Fibroblast of pulmonary artery (primary cell): ENCODE data around the gene ITGA2B.

Source experiments
- DNase-seq: peaks from one replicate; pipeline ENCODE4 v3.0.0-alpha.2; 2010; ENCODE audit warnings: low read depth
- H3K4me3 ChIP-seq: replicated peaks from 2 replicates; pipeline ENCODE4 v1.5.1; 2011; ENCODE audit warnings: low read depth, mild to moderate bottlenecking, control low read depth, low read length, moderate library complexity
- CTCF ChIP-seq: IDR thresholded peaks from 2 replicates; pipeline ENCODE4 v1.5.1; 2011; ENCODE audit warnings: mild to moderate bottlenecking, control low read depth, low read length, inconsistent platforms; ENCODE audit errors: missing control alignments

Gene ITGA2B

GRCh38 chr17:44389281-44389680 lies at the start of gene ITGA2B:
Gene ITGA2B, minus strand, starts transcription at chr17:44389649. Its CDS starts 176 bp downstream, at chr17:44389473.
- H3K4me3 ChIP-seq, result no peak within 1 kb of the TSS
- DNase-seq, result no peak
- TF ChIP-seq CTCF, result no peak

- DNase-seq, result no peak
- H3K4me3 ChIP-seq, result no peak overlapping the region
- TF ChIP-seq CTCF, result no peak
Measured at GRCh38 chr17:44439168-44439567, 49.7 kb upstream of the ITGA2B start.

GRCh38 chr17:44438636-44439035 lies 49.2 kb upstream of the ITGA2B start:
- no peak for DNase-seq
- H3K4me3 ChIP-seq, result no peak overlapping the region
- TF ChIP-seq CTCF, result no peak

- no peak for TF ChIP-seq CTCF
- DNase-seq, result no peak
Measured at GRCh38 chr17:44436336-44436735, 46.9 kb upstream of the ITGA2B start.

GRCh38 chr17:44432254-44433157 lies 43.1 kb upstream of the ITGA2B start:
- no peak for DNase-seq
- no peak overlapping the region for H3K4me3 ChIP-seq
- no peak for TF ChIP-seq CTCF

More at GRCh38 chr17:44436336-44436735, 46.9 kb upstream of the ITGA2B start:
- no peak overlapping the region for H3K4me3 ChIP-seq

- H3K4me3 ChIP-seq, result no peak overlapping the region
- no peak for TF ChIP-seq CTCF
- DNase-seq, result no peak
Measured at GRCh38 chr17:44424828-44425461, 35.5 kb upstream of the ITGA2B start.
